Liver (tissue), 9 donors: ENCODE data around the gene GPR21. TPM values are rescaled to one million over a fixed set of nuclear protein-coding genes. Genes with fewer than 3 reads are reported as not detected.

Experiments
- DNase-seq: peaks from one replicate; pipeline ENCODE4 v3.0.0-alpha.2; 2017; ENCODE audit warnings: low spot score
- H3K27ac ChIP-seq, 2 donors: one replicate each; pipeline ENCODE4 v1.7.0; 2013; ENCODE audit warnings: inconsistent platforms in 2 of 2, low read length in 2 of 2, control low read depth in 1 of 2, low read depth in 1 of 2, mild to moderate bottlenecking in 1 of 2
- H3K27me3 ChIP-seq, 4 donors: one replicate each; pipeline versions ENCODE4 v1.6.1 to v1.7.0; 2013; ENCODE audit warnings: low read length in 3 of 4, inconsistent platforms in 1 of 4, mild to moderate bottlenecking in 1 of 4, moderate library complexity in 1 of 4; ENCODE audit not compliant: control insufficient read depth in 4 of 4, insufficient read depth in 4 of 4
- H3K36me3 ChIP-seq, 4 donors: one replicate each; pipeline versions ENCODE4 v1.6.1 to v1.7.0; 2013; ENCODE audit warnings: low read length in 3 of 4, mild to moderate bottlenecking in 3 of 4, low read depth in 1 of 4, moderate library complexity in 1 of 4; ENCODE audit not compliant: control insufficient read depth in 4 of 4, insufficient read depth in 3 of 4
- H3K4me1 ChIP-seq, 4 donors: one replicate each; pipeline versions ENCODE4 v1.6.1 to v1.7.0; 2013; ENCODE audit warnings: low read length in 3 of 4, mild to moderate bottlenecking in 3 of 4, moderate library complexity in 1 of 4; ENCODE audit not compliant: control insufficient read depth in 4 of 4, insufficient read depth in 4 of 4
- H3K4me3 ChIP-seq, 3 donors: one replicate each; pipeline versions ENCODE4 v1.6.1 to v1.7.0; 2013; ENCODE audit warnings: low read length in 3 of 3, control low read depth in 1 of 3, low read depth in 1 of 3, mild to moderate bottlenecking in 1 of 3
- H3K9ac ChIP-seq, 2 donors: one replicate each; pipeline ENCODE4 v1.7.0; 2013; ENCODE audit warnings: low read length in 2 of 2, mild to moderate bottlenecking in 2 of 2, moderate library complexity in 2 of 2, control low read depth in 1 of 2, low read depth in 1 of 2
- H3K9me3 ChIP-seq, 4 donors: one replicate each; pipeline versions ENCODE4 v1.6.1 to v1.7.0; 2013; ENCODE audit warnings: low read length in 3 of 4; ENCODE audit not compliant: control insufficient read depth in 4 of 4
- ATF3 ChIP-seq: IDR thresholded peaks from 2 replicates; pipeline ENCODE4 v1.6.1; 2016; ENCODE audit warnings: antibody characterized with exemption
- EGR1 ChIP-seq, 2 donors: IDR thresholded peaks; 2 replicates each; pipeline ENCODE4 v1.6.1; 2016 to 2018; ENCODE audit warnings: antibody characterized with exemption in 2 of 2, low read depth in 2 of 2
- FOXA1 ChIP-seq: IDR thresholded peaks from 2 replicates; pipeline ENCODE4 v1.6.1; 2016; ENCODE audit warnings: antibody characterized with exemption
- FOXA2 ChIP-seq: IDR thresholded peaks from 2 replicates; pipeline ENCODE4 v1.6.1; 2016; ENCODE audit warnings: antibody characterized with exemption
- HNF4G ChIP-seq: IDR thresholded peaks from 2 replicates; pipeline ENCODE4 v1.6.1; 2016; ENCODE audit warnings: antibody characterized with exemption
- MAX ChIP-seq: IDR thresholded peaks from 2 replicates; pipeline ENCODE4 v1.6.1; 2016; ENCODE audit warnings: antibody characterized with exemption
- NR2F2 ChIP-seq: IDR thresholded peaks from 2 replicates; pipeline ENCODE4 v1.6.1; 2016; ENCODE audit warnings: antibody characterized with exemption
- RAD21 ChIP-seq, 2 donors: IDR thresholded peaks; 2 replicates each; pipeline ENCODE4 v1.6.1; 2016; ENCODE audit warnings: antibody characterized with exemption in 2 of 2, mild to moderate bottlenecking in 2 of 2
- RXRA ChIP-seq, 2 donors: IDR thresholded peaks; 2 replicates each; pipeline ENCODE4 v1.6.1; 2017 to 2018; ENCODE audit warnings: antibody characterized with exemption in 2 of 2, mild to moderate bottlenecking in 1 of 2
- TAF1 ChIP-seq: conservative IDR thresholded peaks from 2 replicates; pipeline ENCODE4 v1.6.1; 2016; ENCODE audit warnings: antibody characterized with exemption, mild to moderate bottlenecking
- YY1 ChIP-seq: IDR thresholded peaks from 2 replicates; pipeline ENCODE4 v1.6.1; 2016; ENCODE audit warnings: antibody characterized with exemption, mild to moderate bottlenecking
- WGBS: extraction: QIAGEN DNeasy Blood & Tissue Kit; methylation state at CpG from one replicate; pipeline ENCODE4 v1.1.7; 2013; 5-methylcytosine and 5-hydroxymethylcytosine counted together
- polyA plus RNA-seq, 2 donors: library from polyadenylated mRNA; stranded (reverse) in 1 of 2; unstranded in 1 of 2; fragments of 200-250 nt in 1 of 2; fragments of >200 nt in 1 of 2; fragmentation: Nextera tagmentation in 1 of 2; extraction: Ambion mirVana in 1 of 2; gene quantifications; one replicate each; pipeline versions ENCODE4 v1.2.1 to v1.2.3, GENCODE V29; 2013 to 2015
- total RNA-seq, 2 donors: library from RNA; depleted of rRNA; stranded (reverse); fragments of >200 nt; gene quantifications; one replicate each; pipeline ENCODE4 v1.2.3, GENCODE V29; 2014
- TF ChIP-seq, protein P1 (sequence below): fragments of 150-350 bp; IDR thresholded peaks from 2 replicates; pipeline ENCODE4 v1.5.1; 2017; ENCODE audit warnings: improper control_type of control experiment, low read depth, low read length; ENCODE audit not compliant: missing input control
- TF ChIP-seq, protein P2 (sequence below): IDR thresholded peaks from 2 replicates; pipeline ENCODE4 v1.6.1; 2016; ENCODE audit warnings: antibody characterized with exemption
- donor health status: healthy.
- donor health status: healthy.
- donor health status: healthy.
- donor health status: healthy.
- donor health status: healthy.

GPR21 gene
- total and polyA plus RNA-seq, 4 donors = 0.07 to 0.67 TPM; not detected in 2

DNA sequence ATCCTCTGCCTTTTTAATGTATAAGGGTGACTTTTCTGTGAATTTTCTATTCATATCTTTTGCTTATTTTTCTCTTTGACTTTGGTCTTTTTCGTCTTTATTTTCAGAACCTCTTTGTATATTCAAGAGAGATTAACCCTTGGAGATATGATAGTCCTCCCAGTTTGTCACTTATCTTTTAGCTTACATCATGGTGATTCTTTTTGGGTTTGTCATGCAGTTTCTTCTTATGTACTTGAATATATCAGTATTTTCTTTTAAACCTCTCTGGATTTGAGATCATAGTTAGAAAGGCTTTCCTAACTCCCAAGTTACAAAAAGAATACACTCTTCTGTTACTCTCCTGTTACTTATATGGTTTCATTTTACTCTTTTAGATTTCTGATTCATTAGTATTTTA, 27.5 kb upstream of the GPR21 start:
- Histone ChIP-seq H3K27me3 (no peaks in the 10 kb centered on the region), H3K4me1 (peaks cover 1 to 26% (median 11%) of the 10 kb centered on the region in 4 donors), H3K9me3 (no peaks in the 10 kb centered on the region), H3K9ac (no peak overlapping the region), H3K27ac (peak overlapping the region in 1 of 2 donors; percentile 4), H3K4me3 (no peak overlapping the region), H3K36me3 (peaks cover 0 to 2% (median 0%) of the 10 kb centered on the region in 4 donors)
- no peak for DNase-seq
- no peak for TF ChIP-seq YY1
- no peak for TF ChIP-seq FOXA1
- WGBS = 51% methylated on average over 1 of the region's 1 CpG

DNA sequence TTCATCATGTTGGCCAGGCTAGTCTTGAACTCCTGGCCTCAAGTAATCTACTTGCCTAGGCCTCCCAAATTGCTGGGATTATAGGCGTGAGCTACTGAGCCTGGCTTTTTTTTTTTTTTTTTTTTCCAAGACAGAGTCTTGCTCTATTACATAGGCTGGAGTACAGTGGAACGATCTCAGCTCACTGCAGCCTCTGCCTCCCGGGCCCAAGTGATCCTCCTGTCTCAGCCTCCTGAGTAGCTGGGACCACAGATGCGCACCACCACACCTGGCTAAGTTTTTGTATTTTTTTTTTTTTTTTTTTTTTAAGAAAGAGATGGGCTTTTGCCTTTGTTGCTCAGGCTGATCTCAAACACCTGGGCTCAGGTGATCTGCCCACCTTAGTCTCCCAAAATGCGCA, 26.2 kb upstream of the GPR21 start:
- H3K27ac ChIP-seq = no peak overlapping the region
- TF ChIP-seq EGR1 (IDR thresholded peaks at IDR 0.05; ENCODE audit: low read depth in 2 of 2) = no peak
- no peak for TF ChIP-seq FOXA1
- no peak for TF ChIP-seq RXRA (IDR thresholded peaks at IDR 0.05)
- H3K36me3 ChIP-seq = peaks cover 0 to 2% (median 0%) of the 10 kb centered on the region in 4 donors
- DNase-seq = no peak
- WGBS = 79% methylated on average over 5 of the region's 5 CpGs
- H3K9me3 ChIP-seq = no peaks in the 10 kb centered on the region
- H3K4me1 ChIP-seq = peaks cover 6 to 37% (median 20%) of the 10 kb centered on the region in 4 donors
- no peaks in the 10 kb centered on the region for H3K27me3 ChIP-seq
- no peak overlapping the region for H3K9ac ChIP-seq
- H3K4me3 ChIP-seq = no peak overlapping the region

DNA sequence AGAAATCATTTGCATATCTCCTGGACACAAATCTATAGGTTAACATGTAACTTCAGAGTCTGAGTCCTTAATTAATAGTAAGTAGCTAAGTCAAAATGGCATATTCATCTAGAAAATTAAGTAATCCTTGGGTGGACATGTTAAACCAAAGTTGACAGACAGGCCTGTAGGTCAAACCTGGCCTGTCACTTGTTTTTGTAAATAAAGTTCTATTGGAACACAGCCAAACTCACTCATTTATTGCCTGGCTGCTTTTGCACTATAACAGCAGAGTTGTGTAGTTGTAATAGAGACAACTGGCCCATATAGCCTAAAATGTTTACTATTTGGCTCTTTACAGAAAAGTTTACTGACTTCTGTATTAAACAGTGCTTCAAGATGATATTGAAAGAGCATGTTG, 24.6 kb upstream of the GPR21 start:
- H3K4me3 ChIP-seq = no peak overlapping the region
- no peak overlapping the region for H3K27ac ChIP-seq
- H3K36me3 ChIP-seq = peaks cover 0 to 2% (median 0%) of the 10 kb centered on the region in 4 donors
- no peak overlapping the region for H3K9ac ChIP-seq
- H3K4me1 ChIP-seq = peaks cover 6 to 40% (median 24%) of the 10 kb centered on the region in 4 donors
- H3K9me3 ChIP-seq = no peaks in the 10 kb centered on the region
- DNase-seq = no peak
- no peaks in the 10 kb centered on the region for H3K27me3 ChIP-seq
- TF ChIP-seq NR2F2 (no peak), EGR1 (IDR thresholded peaks at IDR 0.05; ENCODE audit: low read depth in 2 of 2) (no peak), YY1 (no peak), FOXA1 (no peak), MAX (no peak), TAF1 (no peak), FOXA2 (no peak), HNF4G (no peak), RAD21 (IDR thresholded peaks at IDR 0.05) (no peak)
- TF ChIP-seq, protein P1, sequence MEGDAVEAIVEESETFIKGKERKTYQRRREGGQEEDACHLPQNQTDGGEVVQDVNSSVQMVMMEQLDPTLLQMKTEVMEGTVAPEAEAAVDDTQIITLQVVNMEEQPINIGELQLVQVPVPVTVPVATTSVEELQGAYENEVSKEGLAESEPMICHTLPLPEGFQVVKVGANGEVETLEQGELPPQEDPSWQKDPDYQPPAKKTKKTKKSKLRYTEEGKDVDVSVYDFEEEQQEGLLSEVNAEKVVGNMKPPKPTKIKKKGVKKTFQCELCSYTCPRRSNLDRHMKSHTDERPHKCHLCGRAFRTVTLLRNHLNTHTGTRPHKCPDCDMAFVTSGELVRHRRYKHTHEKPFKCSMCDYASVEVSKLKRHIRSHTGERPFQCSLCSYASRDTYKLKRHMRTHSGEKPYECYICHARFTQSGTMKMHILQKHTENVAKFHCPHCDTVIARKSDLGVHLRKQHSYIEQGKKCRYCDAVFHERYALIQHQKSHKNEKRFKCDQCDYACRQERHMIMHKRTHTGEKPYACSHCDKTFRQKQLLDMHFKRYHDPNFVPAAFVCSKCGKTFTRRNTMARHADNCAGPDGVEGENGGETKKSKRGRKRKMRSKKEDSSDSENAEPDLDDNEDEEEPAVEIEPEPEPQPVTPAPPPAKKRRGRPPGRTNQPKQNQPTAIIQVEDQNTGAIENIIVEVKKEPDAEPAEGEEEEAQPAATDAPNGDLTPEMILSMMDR = no peak

GRCh38 chr9:123011380-123011779, 22.1 kb upstream of the GPR21 start:
- no peak for DNase-seq
- Histone ChIP-seq H3K9me3 (no peaks in the 10 kb centered on the region), H3K9ac (no peak overlapping the region), H3K4me3 (no peak overlapping the region), H3K27me3 (no peaks in the 10 kb centered on the region), H3K36me3 (peaks cover 0 to 12% (median 5%) of the 10 kb centered on the region in 4 donors), H3K4me1 (peaks cover 6 to 33% (median 22%) of the 10 kb centered on the region in 4 donors), H3K27ac (peak overlapping the region; percentile 55 to 62)
- TF ChIP-seq HNF4G = no peak
- TF ChIP-seq, protein P2, sequence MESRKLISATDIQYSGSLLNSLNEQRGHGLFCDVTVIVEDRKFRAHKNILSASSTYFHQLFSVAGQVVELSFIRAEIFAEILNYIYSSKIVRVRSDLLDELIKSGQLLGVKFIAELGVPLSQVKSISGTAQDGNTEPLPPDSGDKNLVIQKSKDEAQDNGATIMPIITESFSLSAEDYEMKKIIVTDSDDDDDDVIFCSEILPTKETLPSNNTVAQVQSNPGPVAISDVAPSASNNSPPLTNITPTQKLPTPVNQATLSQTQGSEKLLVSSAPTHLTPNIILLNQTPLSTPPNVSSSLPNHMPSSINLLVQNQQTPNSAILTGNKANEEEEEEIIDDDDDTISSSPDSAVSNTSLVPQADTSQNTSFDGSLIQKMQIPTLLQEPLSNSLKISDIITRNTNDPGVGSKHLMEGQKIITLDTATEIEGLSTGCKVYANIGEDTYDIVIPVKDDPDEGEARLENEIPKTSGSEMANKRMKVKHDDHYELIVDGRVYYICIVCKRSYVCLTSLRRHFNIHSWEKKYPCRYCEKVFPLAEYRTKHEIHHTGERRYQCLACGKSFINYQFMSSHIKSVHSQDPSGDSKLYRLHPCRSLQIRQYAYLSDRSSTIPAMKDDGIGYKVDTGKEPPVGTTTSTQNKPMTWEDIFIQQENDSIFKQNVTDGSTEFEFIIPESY = no peak
- no peak for TF ChIP-seq NR2F2
- TF ChIP-seq MAX = no peak
- TF ChIP-seq, protein P1 = no peak
- TF ChIP-seq ATF3 = no peak
- WGBS = 94% methylated on average over 3 of the region's 3 CpGs
